Stimulated activated CD8-positive, alpha-beta memory T cell treated with anti-CD3 and anti-CD28 coated beads, Interleukin-12 subunit alpha, Interleukin-12 subunit beta, amount 100 ng/mL, for 4 hours (primary cell): ENCODE data around the gene EP400.
"Not testable (repeated sequence)": the region's sequence is repeated elsewhere in the genome, so short reads cannot be mapped to it uniquely, and the experiment has no call there.

Experiments used
- DNase-seq: peaks from one replicate; pipeline ENCODE4 v3.0.0-alpha.2; 2020; ENCODE audit warnings: low read depth

EP400 gene

DNA sequence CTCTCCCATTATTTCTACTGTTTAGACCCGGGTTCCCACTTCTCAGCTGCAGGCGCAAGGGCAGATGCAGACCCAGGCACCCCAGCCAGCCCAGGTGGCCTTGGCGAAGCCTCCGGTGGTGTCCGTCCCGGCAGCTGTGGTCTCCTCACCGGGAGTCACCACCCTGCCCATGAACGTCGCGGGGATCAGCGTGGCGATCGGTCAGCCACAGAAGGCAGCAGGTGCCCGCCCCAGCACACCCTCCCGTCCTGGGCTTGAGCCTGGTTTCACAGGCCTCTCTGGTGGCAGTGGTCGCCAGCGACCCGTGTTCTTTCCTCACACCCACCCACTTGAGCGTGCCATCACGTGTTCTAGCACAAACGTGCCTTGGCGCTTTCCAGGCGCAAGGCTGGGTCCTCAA lies 117.0 kb downstream of the EP400 start:
- no peak for DNase-seq

DNA sequence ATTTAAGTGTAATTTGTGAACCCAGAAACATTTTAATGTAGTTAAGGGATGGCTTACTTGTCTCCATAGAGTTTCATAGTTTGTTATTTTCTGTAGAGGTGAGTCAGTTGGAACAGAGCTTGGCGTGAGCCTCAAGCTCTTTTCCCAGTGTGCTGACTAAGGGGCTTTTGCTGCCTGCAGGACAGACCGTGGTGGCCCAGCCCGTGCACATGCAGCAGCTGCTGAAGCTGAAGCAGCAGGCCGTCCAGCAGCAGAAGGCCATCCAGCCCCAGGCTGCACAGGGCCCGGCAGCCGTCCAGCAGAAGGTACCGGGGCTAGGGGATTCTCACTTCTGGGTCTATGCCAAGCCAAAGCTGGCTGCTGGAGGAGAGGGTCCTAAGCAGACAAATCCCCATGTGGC lies 117.4 kb downstream of the EP400 start:
- no peak for DNase-seq

DNA sequence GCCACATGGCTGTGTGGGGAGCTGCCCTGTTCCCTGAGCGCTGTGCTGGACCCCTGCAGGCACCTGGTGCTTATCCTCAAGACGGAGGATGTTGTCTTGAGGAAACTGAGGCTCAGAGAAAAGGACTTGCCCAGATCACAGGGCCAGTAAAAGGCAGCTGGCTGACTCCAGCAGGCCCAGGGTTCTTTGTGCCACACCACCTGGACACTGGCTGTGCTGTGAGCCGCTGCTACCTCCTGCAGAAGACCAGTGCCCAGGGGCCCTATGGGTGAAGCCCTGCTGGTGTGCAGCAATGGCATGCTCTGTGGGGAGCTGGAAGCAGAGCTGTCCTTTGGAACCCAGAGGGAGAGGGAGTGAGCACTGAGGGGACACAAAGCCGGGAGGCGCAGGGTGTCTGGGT lies 118.5 kb downstream of the EP400 start:
- DNase-seq: no peak

DNA sequence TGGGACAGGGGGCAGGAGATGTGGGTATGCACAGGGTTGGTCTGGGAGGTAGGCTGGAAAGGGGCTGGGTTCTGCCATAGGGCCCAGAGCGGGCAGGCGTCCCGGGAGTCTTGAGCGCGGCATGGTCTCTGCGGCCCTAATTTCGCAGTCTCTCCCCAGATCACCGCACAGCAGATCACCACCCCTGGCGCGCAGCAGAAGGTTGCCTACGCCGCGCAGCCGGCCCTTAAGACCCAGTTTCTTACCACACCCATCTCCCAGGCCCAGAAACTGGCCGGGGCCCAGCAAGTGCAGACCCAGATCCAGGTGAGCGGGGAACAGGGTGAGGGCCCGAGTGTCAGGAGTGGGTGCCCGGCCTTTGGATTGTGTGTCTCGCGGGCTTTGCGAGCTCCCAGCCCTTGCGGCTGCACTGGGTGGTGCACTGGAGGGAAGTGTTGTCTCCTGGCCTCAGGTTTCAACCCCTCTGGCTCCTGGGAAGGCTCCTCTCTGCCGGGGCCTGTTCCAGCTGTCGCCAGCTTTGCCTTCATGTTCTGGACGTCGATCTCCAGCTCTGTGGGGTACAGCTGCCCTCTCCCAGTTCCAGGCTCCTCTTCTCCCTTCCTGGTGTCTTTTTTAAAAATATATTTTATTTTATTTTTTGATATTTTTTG lies 119.7 kb downstream of the EP400 start:
- DNase-seq: no peak

DNA sequence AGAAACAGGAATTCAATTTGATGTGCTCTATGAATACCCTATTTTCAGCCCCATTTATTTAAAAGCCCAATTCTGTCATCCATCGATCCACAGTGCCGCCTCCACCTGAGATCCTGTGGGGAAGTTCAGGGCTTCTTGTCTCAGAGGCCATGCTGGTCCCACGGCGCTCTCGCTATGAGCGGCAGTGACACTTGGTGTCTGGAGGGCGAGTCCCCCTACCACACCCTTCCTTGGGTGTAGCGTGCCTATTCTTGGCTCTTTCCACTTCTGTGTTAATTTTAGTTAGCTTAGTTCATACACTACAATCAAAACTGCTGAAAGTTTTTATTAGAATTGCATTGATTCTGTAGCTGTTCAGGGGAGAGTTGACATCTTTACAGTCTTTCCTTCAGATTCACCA lies 120.6 kb downstream of the EP400 start:
- no peak for DNase-seq

DNA sequence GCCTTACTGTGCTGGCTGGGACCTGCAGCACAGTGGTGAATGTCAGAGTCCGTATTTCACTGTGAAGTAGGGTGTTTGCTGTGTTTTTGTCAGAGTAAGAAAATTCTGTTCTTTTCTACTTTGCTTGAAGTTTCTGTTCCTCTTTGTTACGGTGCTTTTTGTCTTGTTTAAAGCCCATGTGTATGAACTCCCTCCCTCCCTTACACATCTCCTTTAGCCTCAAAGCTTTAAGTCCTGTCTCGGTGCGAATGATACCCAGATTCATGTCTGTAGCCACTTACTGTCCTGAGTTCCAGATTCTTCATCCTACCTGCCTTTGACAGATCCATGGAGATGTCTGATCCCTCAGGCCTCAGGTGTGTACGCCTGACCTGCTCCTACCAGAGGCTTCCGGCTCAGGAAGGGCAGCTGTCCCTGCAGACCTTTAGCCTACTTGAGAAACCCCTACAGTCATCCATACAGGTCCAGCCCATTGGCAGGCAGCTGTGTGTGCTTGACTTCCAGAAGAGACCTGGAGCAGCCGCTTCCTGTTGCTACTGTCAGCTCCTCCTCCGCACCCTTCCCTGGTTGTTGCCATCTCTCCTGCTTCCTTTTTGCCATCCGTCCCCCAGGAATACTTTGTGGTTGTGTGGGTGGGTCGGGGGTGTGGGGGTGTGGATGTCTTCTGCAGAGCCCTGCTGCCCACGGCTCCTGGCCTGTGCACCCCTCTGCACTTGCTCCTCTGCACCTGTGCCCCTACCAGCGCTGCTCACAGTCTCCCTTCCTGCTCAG lies 121.5 kb downstream of the EP400 start:
- DNase-seq: no peak

DNA sequence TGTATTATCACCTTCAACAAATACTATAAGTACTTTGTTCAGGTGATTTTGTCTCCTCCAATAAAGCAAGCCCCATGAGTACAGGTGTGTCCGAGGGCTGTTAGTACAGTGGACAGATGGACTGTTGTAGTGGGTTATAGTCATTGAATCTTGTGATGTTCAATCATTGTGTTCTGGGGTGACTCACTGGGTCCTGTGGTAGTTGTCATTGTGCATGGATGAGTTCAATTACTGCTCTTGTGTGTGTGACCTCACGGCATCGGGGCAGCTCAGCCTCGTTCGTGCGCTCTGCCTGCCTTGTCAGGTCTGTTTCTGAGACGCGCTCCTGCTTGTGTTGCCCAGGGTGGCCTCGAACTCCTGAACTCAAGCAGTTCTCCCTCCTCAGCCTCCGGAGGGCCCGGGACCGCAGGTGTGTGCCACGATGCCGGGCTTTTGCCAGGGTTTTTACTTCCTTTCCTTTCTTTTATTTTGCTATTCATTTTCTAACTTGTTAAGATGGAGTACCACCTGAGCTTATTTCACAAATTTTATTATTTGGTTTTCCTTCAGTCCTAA lies 122.2 kb downstream of the EP400 start:
- no peak for DNase-seq

DNA sequence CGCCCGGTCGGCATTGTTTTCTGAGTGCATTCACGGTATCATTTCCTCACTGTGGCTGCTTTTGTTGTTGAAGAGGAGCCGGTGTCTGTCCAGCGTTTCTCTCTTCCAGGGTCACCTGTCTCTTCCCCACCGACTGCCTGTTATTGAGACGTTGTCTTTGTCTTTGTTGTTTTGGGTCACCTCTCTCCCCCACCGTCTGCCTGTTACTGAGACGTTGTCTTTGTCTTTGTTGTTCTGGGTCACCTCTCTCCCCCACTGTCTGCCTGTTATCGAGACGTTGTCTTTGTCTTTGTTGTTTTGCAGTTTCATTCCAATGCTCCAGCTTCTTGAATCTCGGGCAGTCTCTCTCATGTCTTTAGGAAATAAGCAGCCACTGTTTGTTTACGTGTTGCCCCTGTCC lies 124.5 kb downstream of the EP400 start:
- no peak for DNase-seq

DNA sequence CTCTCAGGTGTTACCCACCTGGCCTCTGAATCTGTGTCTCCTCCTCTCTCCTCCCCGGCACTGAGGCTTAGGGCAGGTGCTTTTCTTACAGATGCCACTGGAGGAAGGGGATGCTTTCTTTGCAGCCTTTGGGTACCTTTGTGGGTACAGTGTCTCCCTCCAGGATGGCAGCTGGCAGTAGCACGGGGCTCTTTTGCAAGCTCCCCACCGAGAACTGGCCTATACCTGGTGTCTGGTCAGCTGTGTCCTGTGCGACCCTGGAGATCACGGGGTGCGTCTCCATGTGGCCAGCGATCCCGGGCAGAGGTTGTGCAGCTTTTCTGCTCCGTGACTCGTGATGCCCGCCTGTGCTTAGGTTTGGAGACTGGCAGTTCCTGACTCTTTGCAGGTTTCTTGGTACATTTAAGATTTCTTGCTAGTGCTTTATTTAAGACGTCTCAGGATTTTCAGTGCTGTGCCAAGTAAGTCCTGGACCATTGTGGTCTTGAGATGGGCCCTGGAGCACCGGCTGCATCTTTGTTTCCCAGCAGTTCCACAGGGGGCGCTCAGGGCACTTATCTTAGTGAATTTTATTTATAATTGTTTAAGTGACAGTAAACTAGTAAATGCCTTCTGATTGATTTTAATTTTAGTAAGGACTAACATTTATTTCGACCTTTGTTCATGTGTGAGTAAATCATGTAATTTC lies 125.4 kb downstream of the EP400 start:
- DNase-seq: no peak

DNA sequence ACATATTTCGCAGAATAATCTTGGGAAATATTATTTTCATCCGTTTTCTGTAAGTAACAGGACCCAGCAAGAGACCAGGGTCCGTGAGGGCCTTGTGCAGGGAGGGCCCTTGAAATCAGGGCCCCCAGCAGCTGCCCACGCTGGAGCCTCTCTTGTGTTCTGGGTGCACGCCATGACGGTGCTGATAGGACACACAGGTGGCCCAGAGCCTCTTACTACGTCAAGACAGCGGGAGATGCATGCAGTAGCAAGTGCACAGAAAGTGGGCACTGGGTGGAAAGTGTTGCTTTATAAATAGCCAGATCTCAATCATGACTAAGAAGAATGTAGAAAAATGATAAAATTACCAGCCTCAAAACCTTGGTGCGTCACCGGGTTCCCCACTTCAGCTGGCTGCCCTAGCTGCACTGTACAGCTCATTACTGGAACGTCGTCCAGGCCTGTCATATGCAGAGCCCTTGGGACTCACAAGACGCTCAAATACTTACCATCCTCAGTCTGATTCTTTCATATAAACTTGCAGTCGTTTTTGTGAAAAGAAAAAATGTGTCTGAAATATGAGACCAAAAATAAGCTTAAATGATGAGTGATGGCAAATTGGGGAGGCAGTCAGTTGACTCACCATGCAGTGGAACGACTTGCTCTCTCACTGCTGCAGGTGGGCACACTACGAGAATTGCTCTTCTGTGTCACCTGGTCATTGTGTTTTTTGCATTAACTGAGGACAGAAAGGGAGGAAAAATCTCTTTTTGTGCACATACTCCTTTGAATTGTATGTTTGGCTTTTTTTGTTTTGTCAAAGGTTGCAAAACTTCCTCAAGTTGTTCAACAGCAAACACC lies 126.2 kb downstream of the EP400 start:
- no peak for DNase-seq

DNA sequence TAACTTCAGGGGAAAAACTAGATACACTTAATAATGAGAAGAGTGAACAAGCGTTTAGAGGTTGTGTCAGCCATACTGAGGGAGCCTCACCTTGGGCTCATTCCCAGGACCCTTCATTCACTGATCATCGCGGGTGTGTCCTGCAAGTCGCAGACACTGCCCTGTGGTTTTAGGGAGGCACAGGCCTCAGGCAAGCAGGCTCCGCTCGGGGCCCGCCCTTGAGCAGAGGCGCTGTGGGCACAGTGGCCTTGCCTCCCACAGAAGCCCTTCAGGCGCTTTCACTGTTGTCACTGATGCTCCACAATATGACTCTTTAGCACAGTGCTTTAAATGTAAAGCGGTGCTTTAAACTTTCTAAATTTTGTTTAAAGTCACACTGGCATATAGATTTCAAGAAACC lies 127.0 kb downstream of the EP400 start:
- no peak for DNase-seq

DNA sequence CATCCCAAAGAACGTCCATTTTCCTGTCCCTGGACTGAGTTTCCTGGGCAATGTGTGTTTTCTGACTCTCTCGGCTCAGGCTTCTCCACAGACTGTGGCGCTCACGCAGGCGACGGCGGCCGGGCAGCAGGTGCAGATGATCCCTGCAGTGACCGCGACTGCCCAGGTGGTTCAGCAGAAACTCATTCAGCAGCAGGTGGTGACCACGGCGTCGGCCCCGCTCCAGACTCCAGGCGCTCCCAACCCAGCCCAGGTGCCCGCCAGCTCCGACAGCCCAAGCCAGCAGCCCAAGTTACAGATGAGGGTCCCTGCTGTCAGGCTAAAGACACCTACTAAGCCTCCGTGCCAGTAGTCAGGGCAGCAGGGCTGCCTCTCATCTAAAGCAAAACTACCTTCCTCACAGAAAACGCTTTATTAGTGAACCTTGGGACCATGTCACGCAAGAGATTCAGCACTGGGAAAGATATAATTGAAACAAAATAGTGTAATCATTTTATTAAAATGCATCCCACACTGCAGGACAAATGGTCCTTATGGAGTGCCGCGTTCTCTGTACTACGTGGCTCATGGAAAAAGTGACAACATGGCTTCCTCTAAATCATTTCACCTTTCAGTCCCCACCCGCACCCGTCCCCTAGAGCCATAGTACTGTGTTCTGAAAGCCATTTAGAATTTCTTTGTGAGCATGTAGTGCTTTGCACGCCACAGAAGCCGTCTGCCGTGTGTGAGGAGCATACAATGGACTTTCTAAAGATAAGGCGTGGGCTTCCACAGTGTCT lies 127.8 kb downstream of the EP400 start:
- no peak for DNase-seq

DNA sequence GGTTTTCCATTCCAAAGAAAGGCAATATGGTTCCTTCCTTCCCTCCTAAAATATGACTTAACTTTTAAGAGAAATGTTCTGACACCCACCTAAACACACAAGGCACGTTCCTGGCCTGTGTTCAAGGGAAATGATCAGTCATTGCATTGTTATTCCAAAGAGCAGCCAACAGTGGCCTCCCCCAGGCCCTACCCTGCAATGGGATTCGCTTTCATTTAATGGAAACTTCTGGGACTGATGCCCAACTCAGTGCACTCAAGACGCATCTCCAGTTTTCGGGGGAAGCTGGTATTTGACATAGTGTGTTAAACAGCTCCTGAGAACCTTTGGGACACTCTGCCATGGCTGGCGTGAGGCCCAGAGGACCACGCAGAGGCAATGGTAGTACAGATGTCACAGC lies 128.4 kb downstream of the EP400 start:
- DNase-seq: no peak

DNA sequence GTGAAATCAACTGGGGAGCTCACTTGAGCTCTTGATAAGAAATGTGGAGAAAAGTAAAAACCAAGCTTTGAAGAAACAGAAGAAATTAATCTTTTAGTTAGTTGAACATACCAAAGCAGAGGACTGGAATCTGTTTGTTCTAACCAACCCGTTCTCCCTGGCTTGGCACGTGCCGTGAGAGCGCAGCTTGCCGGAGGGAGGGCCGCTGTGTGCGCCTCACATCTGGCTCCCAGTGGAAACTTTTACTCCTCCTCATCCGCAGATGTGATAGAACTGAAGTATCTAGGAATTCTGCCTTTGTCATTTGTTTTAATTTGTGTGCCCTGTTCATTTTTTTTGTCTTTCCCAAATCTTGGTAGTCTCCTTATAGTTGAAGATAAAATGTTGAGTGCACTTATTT lies 129.5 kb downstream of the EP400 start:
- no peak for DNase-seq

DNA sequence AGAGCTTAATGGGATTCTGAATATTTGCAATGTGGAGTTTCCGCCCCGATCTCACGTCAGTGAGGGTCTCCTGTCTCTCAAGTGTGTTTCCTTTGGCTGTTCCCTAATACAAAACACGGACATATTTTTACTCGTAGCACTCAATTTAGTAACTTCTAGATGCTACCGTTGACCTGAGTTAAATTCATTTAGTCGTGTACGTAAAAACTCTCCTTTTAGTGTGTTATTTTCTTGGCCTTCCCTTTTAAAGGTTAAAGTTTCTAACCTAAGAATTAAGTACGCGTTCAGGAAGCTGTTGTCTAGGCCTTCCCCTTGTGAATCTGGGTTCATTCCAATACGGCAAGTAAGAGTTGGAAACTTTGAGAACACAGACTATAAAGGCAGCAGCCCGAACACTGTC lies 130.0 kb downstream of the EP400 start:
- DNase-seq: no peak

DNA sequence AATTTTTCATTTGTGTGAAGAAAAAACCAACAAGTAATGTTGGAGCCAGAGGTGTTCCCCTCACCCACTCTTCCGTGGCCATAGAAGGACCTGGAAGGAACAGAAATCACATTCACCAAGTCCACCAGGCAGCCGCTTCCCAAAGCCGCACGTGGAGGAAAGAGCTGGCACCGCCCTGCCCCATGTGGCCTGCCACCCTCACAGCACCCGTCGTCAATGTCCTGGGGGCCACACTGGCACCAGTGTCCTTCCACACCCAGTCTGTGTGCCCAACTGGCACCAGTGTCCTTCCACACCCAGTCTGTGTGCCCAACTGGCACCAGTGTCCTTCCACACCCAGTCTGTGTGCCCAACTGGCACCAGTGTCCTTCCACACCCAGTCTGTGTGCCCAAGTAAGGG lies 130.8 kb downstream of the EP400 start:
- DNase-seq: not testable (repeated sequence)

DNA sequence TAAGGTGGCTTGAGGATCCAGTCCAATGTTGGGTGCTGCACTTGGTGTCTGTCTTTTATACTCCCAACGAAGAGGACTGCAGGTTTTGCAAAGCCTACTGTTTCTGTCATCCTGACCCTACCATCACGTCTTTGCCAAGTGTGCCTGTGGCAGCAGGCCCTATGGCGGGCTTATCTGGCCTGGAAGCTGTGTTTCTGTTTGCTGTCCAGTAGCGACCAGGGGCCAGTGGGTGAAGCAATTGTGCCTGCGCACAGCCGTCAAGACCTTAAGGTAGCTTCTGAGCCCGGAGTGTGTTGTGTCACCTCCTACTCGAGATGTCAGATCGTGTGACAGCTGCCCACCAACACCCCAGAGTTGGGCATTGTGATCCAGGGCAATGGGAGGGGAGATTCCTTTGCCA lies 131.7 kb downstream of the EP400 start:
- DNase-seq: no peak

DNA sequence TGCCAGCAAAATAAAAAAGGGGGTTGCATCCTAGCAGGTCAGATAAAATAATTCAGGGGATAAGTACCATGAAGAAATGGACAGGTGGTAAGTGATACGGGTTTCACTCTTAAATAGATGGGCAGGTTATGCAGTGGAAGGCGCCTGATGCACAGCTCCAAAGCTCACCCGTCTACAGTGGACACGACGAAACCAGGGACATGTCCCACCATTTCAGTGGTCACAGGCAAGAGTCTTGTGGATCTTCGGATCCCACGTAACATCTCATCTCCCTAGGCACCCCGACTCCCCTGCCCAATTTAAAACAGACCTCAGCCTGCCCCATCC lies 133.8 kb downstream of the EP400 start:
- no peak for DNase-seq

DNA sequence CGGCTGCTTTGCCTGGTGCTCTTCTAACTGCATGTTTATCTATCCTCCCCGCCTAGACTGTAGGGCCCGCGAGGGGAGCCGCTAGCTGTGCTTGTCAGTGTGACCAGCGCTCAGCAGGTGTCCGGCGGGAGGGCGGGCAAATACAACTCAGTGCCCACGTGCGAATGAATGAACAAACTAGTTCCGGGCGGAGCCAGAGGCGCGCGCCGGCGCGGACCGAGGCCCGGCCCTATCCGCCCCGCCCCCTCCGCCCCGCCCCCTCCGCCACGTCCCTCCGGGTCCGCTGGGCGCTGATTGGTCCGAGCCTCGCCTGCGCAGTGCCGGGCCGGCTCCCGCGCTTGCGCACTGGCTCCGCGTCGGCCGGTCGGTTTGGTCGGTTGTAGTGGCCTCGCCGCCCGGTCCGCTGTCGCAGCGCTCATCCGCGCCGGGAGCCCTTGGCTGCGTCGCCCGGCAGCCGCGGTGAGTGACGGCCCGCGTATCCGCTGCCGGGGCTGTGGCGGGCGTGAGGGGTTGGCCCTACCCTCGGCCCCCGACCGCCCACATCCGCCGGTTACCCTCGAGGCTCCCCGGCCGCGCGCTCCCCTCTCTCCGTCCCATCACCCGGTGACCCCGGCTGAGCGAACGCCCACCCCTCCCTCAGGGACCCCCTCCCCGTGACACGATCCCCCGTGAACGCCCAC lies 134.3 kb downstream of the EP400 start:
- peak; percentile 81 for DNase-seq

DNA sequence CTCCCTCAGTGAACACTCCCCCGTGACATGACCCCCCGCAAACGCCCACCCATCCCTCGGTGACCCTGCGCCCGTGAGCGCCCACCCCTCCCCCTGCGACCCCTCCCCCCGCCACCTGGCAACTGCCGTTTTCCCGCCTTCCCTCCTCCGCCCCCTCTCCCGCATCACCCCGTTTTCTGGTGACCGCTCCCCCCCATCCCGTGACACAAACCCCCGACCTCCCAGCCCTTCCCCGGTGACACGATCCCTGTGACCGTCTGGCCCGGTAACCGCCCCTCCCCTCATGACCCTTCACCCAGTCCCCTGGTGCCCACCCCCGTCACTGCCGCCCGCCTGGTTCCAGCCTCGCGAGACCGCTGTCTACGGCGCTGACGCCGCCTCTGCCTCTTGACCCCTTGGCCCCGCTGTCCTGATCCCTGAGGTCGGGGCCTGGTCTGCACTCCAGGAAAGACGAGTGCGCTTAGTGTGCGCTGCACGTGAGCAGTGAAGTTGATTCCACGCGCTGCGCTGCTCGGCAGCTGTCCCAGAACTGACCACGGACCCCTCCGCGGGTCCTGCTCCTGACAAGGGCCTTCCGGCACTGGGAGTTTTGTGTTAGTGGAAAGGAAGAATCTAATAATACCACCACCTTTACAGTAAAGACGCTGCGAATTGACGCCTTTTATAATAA lies 135.0 kb downstream of the EP400 start:
- peak; percentile 21 for DNase-seq
